ENCODE results near the gene TENM4. TPM values are rescaled to one million over a fixed set of nuclear protein-coding genes. Genes with fewer than 3 reads are reported as not detected.

The TENM4 gene
- total and polyA plus RNA-seq, 2 of the 8 experiments (the other 6 are each of a cell fraction or from before 2014, with no cell fraction given) = 3.5 to 7.2 TPM

DNA sequence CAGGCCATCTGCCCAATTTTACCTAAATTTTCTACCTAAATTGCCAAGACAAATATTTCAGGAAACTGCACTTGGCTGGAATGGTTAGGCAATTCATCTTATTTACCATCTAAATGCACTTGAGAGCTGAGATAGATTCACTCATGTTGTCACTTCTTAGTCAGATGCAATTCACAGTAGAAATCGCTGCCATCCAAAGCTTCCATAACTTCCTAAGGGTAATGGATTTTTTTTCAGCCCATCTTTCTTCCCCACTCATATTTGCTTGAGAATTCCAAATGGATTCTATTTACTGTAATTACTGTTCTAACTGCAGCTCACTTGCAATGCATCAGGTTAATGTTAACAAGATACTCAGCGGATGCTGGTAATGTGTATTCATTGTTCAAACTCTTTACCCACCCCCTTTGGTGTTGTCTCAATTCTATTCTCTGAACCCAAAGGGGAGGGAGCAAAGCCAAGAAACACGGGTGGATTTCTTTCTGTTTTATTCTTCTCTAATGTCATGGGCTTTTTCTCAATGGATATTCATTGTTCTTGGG lies 96.0 kb downstream of the TENM4 start (continued):
- TF ChIP-seq RXRA (IDR thresholded peaks at IDR 0.05; ENCODE audit: insufficient read depth, low read depth, low read length) = no peak
- no peak for TF ChIP-seq POLR2A (IDR thresholded peaks at IDR 0.05; ENCODE audit: control extremely low read depth in 1 of 2, low read depth in 2 of 2, low read length in 2 of 2)
- no peak for TF ChIP-seq USF2 (IDR thresholded peaks at IDR 0.05; ENCODE audit: low read length)
